ENCODE measurements around the gene ZNF592. TPM values are rescaled to one million over a fixed set of nuclear protein-coding genes. Genes with fewer than 3 reads are reported as not detected.

Gene ZNF592
- total and polyA plus RNA-seq, 2 donors (not counting 3 experiments of a cell fraction or from before 2014, with no cell fraction given): 12.3 to 21.1 TPM

DNA sequence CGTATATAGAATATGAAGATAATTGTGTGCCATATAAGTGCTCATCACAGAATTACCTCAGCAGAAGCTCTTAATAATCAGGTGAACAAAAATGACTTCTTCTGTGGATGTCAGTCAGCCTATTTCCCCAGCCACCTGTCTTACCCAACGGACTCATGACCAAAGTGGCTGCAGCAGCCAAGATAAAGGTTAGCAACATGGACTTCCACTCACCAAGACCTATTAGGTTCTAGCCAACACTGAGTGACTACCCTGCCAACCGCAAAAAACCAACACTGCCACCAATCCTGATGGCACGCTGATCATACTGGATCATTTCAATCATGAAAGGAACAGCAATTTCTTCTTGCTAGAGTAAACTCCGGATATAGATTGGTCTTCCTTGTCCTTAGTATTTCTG is 44.6 kb upstream of the ZNF592 start:
- Histone ChIP-seq H2AFZ (ENCODE audit: low read depth, low read length) (no peak overlapping the region), H3K9me3 (replicated peaks; ENCODE audit: control insufficient read depth, insufficient read depth, low read length) (no peaks in the 10 kb centered on the region), H3K4me2 (ENCODE audit: insufficient read depth, low read length) (no peak overlapping the region), H4K20me1 (replicated peaks; ENCODE audit: control insufficient read depth, extremely low read depth, insufficient read depth, low read length) (peaks cover 7% of the 10 kb centered on the region), H3K4me3 (replicated peaks in 1 of 3; ENCODE audit: insufficient read depth in 1 of 3, low read depth in 1 of 3, low read length in 3 of 3) (no peak overlapping the region), H3K36me3 (ENCODE audit: control insufficient read depth in 2 of 2, extremely low read depth in 1 of 2, insufficient read depth in 2 of 2, low read length in 2 of 2) (no peaks in the 10 kb centered on the region), H3K27me3 (ENCODE audit: control insufficient read depth in 2 of 2, insufficient read depth in 2 of 2, low read length in 2 of 2) (no peaks in the 10 kb centered on the region), H3K4me1 (ENCODE audit: control insufficient read depth, extremely low read depth, insufficient read depth, low read length) (no peaks in the 10 kb centered on the region), H3K9me1 (replicated peaks; ENCODE audit: control insufficient read depth, extremely low read depth, insufficient read depth, low read length) (no peaks in the 10 kb centered on the region), H3K9ac (replicated peaks; ENCODE audit: extremely low read depth, insufficient read depth, low read length) (no peak overlapping the region), H3K79me2 (ENCODE audit: control insufficient read depth, insufficient read depth, low read length) (peaks cover 92% of the 10 kb centered on the region), H3K27ac (ENCODE audit: insufficient read depth, low read depth, low read length) (no peak overlapping the region)
- FAIRE-seq: no peak
- TF ChIP-seq FOS (IDR thresholded peaks at IDR 0.05; ENCODE audit: borderline replicate concordance, insufficient read depth, low read length): no peak
- no peak for TF ChIP-seq POLR2A (IDR thresholded peaks at IDR 0.05; ENCODE audit: low read depth, low read length)
- TF ChIP-seq JUN (IDR thresholded peaks at IDR 0.05; ENCODE audit: borderline replicate concordance, insufficient read depth, insufficient read length, low read depth): no peak
- no peak for TF ChIP-seq POLR2AphosphoS5 (IDR thresholded peaks at IDR 0.05; ENCODE audit: insufficient read depth, low read depth, low read length)
- TF ChIP-seq MYC (IDR thresholded peaks at IDR 0.05; ENCODE audit: low read depth, low read length): no peak
- DNase-seq (ENCODE audit: low read depth, low spot score): no peak
- intact Hi-C loops (cut with micrococcal nuclease) (no loop called here), dilution Hi-C loops (cut with MboI; ENCODE audit: extremely low pct_ligation_motif_present, low sequenced_read_pairs) (no loop called here)
- POLR2A ChIA-PET: no interaction called here
- BruUV-seq (replicated peaks): no TSS peak
- CTCF ChIA-PET: interaction anchor here (0.8 to 1.5 kb wide), 4 partner anchors 10 to 29 kb away, joined by 3 to 4 read pairs (median 3); partner anchors contain the start of gene SEC11A

DNA sequence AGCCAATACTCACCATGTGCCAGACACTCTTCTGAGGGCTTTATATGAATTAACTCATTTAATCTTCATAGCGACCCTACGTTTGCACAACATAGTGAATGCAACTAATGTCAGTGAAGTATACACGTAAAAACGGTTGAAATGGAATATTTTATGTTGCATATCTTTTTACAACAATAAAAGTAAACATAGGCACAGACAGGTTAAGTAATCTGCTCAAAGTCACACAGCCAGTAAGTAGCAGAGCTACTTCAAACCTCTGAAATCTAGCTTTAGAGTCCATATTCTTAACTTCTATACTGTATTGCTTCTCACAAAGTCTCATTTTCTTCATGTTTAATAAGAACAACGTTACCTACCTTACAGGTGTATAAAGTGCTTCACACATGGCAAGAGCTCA is 34.0 kb upstream of the ZNF592 start:
- BruUV-seq (replicated peaks): no TSS peak
- Histone ChIP-seq H3K27ac (ENCODE audit: insufficient read depth, low read depth, low read length) (no peak overlapping the region), H3K36me3 (ENCODE audit: control insufficient read depth in 2 of 2, extremely low read depth in 1 of 2, insufficient read depth in 2 of 2, low read length in 2 of 2) (peaks cover 0 to 3% of the 10 kb centered on the region in 2 experiments), H3K9me3 (replicated peaks; ENCODE audit: control insufficient read depth, insufficient read depth, low read length) (no peaks in the 10 kb centered on the region), H4K20me1 (replicated peaks; ENCODE audit: control insufficient read depth, extremely low read depth, insufficient read depth, low read length) (no peaks in the 10 kb centered on the region), H3K27me3 (ENCODE audit: control insufficient read depth in 2 of 2, insufficient read depth in 2 of 2, low read length in 2 of 2) (no peaks in the 10 kb centered on the region), H3K9ac (replicated peaks; ENCODE audit: extremely low read depth, insufficient read depth, low read length) (peak overlapping the region; percentile 87), H3K9me1 (replicated peaks; ENCODE audit: control insufficient read depth, extremely low read depth, insufficient read depth, low read length) (no peaks in the 10 kb centered on the region), H2AFZ (ENCODE audit: low read depth, low read length) (no peak overlapping the region), H3K4me2 (ENCODE audit: insufficient read depth, low read length) (peak overlapping the region; percentile 99), H3K4me1 (ENCODE audit: control insufficient read depth, extremely low read depth, insufficient read depth, low read length) (peaks cover 22% of the 10 kb centered on the region), H3K4me3 (replicated peaks in 1 of 3; ENCODE audit: insufficient read depth in 1 of 3, low read depth in 1 of 3, low read length in 3 of 3) (peak overlapping the region in 1 of 3 experiments; percentile 85), H3K79me2 (ENCODE audit: control insufficient read depth, insufficient read depth, low read length) (peaks cover 60% of the 10 kb centered on the region)
- no peak for TF ChIP-seq MYC (IDR thresholded peaks at IDR 0.05; ENCODE audit: low read depth, low read length)
- TF ChIP-seq, protein P1, sequence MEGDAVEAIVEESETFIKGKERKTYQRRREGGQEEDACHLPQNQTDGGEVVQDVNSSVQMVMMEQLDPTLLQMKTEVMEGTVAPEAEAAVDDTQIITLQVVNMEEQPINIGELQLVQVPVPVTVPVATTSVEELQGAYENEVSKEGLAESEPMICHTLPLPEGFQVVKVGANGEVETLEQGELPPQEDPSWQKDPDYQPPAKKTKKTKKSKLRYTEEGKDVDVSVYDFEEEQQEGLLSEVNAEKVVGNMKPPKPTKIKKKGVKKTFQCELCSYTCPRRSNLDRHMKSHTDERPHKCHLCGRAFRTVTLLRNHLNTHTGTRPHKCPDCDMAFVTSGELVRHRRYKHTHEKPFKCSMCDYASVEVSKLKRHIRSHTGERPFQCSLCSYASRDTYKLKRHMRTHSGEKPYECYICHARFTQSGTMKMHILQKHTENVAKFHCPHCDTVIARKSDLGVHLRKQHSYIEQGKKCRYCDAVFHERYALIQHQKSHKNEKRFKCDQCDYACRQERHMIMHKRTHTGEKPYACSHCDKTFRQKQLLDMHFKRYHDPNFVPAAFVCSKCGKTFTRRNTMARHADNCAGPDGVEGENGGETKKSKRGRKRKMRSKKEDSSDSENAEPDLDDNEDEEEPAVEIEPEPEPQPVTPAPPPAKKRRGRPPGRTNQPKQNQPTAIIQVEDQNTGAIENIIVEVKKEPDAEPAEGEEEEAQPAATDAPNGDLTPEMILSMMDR (IDR thresholded peaks at IDR 0.05; ENCODE audit: extremely low read depth in 1 of 2, insufficient read depth in 1 of 2, low read depth in 1 of 2, low read length in 2 of 2): no peak
- TF ChIP-seq POLR2A (IDR thresholded peaks at IDR 0.05; ENCODE audit: low read depth, low read length): no peak
- no peak for TF ChIP-seq JUN (IDR thresholded peaks at IDR 0.05; ENCODE audit: borderline replicate concordance, insufficient read depth, insufficient read length, low read depth)
- no peak for TF ChIP-seq POLR2AphosphoS5 (IDR thresholded peaks at IDR 0.05; ENCODE audit: insufficient read depth, low read depth, low read length)
- intact Hi-C loops (cut with micrococcal nuclease): no loop called here
- dilution Hi-C loops (cut with MboI; ENCODE audit: extremely low pct_ligation_motif_present, low sequenced_read_pairs): no loop called here
- DNase-seq (ENCODE audit: low read depth, low spot score) (no peak), FAIRE-seq (no peak)
- ChIA-PET POLR2A (no interaction called here), CTCF (interaction anchor here (0.6 to 1.6 kb wide), 6 partner anchors 10 to 214 kb away, joined by 3 to 4 read pairs (median 3); partner anchors contain the start of gene WDR73)
